Stimulated activated CD4-positive, alpha-beta T cell treated with anti-CD3 and anti-CD28 coated beads, Interleukin-4, amount 100 ng/mL, for 48 hours (primary cell): ENCODE results near the gene OR52A1.
"Not testable (repeated sequence)": the region's sequence is repeated elsewhere in the genome, so short reads cannot be mapped to it uniquely, and the experiment has no call there.

Experiments
- DNase-seq, 2 donors: peaks; one replicate each; pipeline ENCODE4 v3.0.0-alpha.2; 2020; ENCODE audit warnings: low read depth in 2 of 2

OR52A1 gene

DNA sequence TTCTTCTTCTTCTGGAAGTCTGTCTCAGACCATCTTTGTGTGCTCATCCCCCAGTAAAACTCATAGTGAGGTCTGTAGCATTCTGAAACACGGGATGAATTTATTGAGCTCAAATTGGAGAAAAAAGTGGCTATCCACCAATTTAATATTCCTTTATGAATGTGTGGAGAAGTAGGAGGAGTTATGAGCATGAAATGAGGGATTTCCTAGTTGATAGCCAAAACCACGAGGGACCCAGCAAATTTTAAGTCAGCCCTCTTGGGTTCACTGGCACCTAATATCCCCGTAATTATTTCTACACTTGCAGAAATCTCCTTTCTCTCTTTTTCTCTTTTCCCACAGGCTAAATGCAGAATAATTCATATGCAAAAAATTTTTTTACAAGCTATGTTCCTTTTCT, at the start of gene OR52A1:
TSS of gene OR52A1 (minus strand) at position 101 of the 400 bp plus-strand sequence. CDS start 2,388 bp downstream, outside the sequence.
- no peak for DNase-seq

DNA sequence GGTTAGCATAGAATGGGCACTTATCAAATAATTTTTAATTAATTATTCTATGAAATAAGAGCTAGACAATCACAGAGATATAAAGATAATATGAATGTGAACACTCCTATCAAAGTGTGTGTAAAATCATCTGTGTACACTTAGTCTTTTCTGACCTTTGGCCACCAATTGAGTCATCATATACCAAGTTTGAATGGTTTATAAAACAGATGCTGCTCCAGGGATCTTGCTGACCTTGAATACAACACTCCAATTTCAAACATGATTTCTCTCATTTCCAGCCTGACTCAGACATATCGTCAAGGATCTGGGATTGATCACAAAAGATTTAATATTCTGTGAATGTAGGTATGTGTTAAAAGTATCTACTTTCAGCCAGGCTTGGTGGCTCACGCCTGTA, 48.8 kb upstream of the OR52A1 start:
- no peak for DNase-seq

DNA sequence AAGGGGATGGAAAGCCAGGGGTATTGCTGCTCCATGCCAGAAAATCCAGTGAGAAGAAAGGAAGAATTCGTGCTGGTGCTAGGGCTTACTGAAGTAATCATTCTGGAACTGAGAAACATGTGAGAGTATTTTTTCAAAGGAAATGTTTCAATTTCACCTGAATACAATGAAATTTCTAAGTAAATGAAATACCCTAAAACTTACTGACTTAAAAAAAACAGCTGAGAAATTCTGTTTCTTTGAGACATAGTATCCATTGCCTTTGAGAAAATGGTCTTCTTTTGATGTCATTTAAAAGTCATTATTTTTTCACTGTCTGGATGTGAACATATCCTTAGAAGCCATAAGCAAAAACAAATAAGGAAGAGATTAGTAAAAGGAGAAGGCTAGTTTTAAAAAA, 46.0 kb upstream of the OR52A1 start, which contains the start of gene OR51V1:
TSS of gene OR51V1 (minus strand) at position 101 of the 400 bp plus-strand sequence. CDS start at position 101, 0 bp downstream.
- DNase-seq = no peak

- DNase-seq = no peak
These were observed 43.7 kb upstream of the OR52A1 start for GRCh38 chr11:5198285-5198684.

DNA sequence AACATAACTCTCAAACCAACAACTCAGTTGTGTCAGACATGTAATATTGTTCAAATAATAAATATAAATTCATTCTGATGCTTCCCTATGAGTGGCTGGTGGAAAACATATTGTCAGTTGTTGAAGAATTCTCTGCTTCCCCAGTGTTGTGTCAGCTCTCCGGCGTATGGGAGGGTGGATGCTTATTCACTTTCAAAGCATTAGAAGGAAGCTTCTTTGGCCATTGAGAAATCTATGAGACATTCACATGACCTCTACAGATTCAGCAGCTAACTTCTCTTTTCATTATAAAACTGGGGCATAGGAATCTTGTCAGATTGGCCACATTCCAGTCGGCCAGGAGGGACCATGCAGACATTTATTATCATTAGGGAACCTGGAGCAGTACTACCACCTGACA, 43.0 kb upstream of the OR52A1 start:
- DNase-seq = no peak

- no peak for DNase-seq
These were observed 42.2 kb upstream of the OR52A1 start for GRCh38 chr11:5196731-5197130.

GRCh38 chr11:5196067-5196466, 41.5 kb upstream of the OR52A1 start:
- no peak for DNase-seq

DNA sequence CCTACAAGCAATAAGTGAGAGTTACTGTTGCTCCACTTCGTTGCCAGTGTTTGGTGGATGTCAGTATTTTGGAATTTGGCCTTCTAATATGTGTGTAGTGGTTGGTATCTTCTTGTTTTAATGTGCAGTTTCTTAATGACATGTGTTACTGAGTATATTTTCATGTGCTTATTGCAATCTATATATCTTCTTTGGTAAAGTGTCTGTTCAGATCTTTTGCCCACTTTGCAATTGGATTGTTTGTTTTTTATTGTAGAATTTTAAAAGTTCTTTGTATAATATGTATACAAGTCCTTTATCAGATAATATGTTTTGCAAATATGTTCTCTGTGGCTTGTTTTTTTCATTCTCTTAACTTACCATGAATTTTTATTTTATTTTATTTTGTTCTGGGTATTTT, 38.2 kb upstream of the OR52A1 start:
- DNase-seq = no peak

DNA sequence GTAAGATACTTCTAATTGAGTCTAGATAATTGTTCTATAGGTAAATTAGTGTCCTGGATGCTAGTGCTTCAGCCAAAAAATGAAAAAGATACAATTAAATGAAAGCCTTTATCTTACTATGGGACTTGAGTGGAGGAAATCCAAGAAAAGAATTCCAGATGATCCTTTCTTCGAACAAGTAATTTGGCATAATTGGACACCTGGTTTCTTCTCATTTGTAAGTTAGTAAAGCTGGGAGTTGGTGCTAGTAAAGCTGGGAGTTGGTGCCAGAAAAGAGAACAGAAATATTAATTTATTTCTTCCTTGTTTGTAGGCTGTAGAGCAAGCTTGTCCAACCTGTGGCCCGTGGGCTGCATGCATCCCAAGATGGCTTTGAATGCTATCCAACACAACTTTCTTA, 33.6 kb upstream of the OR52A1 start:
- DNase-seq = no peak

GRCh38 chr11:5178046-5178837, 23.7 kb upstream of the OR52A1 start:
- DNase-seq = no peak

DNA sequence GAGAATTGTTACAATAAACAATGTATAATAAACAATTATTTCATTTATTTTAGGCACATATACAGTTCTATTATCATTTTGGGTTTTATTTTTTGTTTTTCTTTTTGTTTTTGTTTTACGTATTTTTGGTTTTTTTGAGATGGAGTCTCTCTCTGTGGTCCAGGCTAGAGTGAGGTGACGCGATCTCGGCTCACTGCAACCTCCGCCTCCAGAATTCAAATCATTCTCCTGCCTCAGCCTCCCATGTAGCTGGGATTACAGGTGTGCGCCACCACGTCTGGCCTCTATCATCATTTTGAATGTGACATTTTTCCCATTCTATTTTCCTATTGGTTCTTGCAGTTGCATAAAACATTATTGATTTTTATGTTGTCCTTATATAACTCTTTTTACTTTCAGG, 20.4 kb upstream of the OR52A1 start:
- no peak for DNase-seq

- no peak for DNase-seq
These were observed 17.3 kb upstream of the OR52A1 start for GRCh38 chr11:5171856-5172255.

GRCh38 chr11:5165898-5166297, 11.3 kb upstream of the OR52A1 start:
- not testable (repeated sequence) for DNase-seq

DNA sequence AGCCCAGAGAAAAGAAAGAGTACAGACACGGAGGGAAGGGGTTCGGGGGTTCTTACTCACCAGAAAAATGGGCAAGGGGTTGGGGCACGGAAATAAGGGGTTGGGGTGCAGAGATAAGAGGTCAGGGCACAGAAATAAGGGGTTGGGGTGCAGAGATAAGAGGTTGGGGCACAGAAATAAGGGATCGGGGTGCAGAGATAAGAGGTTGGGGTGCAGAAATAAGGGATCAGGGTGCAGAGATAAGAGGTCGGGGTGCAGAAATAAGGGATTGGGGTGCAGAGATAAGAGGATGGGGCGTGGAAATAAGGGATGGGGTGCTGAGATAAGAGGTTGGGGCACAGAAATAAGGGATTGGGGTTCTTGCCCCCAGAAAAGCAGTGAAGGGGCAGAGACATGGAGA, 10.2 kb upstream of the OR52A1 start:
- not testable (repeated sequence) for DNase-seq

DNA sequence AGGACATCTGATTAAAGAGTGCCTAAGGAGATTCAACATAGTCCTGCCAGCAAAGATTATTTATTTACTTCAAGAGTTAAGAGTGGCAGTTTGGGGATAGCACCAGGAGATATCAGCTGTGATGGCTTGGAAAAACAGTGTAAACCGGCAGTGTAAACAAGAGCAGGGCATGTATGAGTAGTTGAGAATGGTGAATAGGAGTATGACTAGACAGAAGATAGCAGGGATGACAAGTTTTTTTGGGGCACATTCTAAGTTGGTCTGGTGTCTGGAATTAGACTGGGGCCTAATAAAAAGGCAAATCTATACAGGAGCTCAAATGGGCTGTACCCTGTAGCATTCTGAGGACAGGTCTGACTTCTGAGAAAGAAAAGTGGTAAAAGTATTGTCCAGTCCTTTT, 6.5 kb upstream of the OR52A1 start:
- not testable (repeated sequence) for DNase-seq

- not testable (repeated sequence) for DNase-seq
These were observed 5.7 kb upstream of the OR52A1 start for GRCh38 chr11:5160217-5160616.

GRCh38 chr11:5159806-5160205, 5.2 kb upstream of the OR52A1 start:
- no peak for DNase-seq

DNA sequence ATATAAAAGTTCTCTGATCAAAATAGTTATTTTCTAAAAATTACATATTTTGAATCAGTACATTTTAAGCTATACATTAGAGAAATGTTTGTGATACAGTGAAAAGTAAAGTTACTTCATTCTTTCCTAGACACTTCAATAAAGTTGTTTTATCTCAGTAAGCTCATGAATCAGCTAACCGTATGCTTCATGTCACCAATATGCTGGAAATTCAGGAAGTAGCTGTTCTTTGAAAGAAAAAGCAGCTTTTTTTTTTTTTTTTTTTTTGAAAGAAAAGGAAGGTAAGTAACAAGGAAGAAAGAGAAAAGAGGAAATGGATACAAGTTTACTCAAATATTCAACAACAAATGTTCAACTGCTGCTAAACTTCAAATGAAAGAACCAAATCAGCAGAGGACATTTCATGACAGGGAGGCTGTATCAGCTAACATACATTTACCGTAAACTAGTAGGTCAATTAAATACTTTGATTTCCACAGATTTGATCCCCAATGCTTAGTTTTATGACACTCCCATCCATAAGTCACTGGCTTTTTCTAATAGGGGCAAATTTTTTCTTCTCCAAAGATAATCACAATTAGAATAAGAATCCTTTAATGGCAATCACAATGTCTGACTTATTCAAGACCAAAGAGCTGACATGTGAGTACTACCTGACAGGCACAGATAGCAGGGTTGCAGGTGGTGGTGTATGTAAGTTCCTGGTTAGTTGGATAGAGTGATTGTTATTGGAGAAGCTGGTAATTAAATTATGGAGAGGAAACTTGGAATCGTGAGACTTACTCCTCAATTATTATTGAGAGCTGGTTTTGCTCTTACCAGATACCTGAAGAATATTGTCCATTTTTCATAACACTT, 754 bp downstream of the OR52A1 start:
- no peak for DNase-seq

DNA sequence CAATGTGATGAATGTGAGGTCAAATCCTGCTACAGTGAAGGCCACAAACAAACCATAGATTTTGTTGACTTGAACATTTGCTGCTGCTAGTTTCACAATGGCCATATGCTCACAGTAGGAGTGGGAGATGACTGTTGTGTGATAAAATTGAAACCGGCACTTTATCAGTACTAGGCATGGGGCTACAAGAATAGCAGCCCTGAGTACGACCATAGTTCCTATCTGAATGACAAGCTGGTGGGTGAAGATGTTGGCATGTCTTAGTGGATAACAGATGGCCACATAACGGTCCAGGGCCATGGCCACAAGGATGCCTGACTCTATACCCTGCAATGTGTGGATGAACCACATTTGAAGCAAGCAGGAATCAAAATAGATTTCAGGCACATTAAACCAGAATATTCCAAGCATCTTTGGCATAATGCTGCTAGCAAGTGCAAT, 2.8 kb downstream of the OR52A1 start:
- DNase-seq = no peak

DNA sequence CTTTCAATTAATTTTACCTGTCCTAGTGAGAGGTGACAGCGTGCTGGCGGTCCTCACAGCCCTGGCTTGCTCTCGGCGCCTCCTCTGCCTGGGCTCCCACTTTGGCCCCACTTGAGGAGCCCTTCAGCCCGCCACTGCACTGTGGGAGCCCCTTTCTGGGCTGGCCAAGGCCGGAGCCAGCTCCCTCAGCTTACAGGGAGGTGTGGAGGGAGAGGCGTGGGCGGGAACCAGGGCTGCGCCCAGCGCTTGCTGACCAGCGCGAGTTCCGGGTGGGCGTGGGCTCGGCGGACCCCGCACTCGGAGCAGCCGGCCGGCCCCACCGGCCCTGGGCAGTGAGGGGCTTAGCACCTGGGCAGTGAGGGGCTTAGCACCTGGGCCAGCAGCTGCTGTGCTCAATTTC, 10.4 kb downstream of the OR52A1 start:
- DNase-seq = not testable (repeated sequence)

GRCh38 chr11:5137996-5138395, 16.6 kb downstream of the OR52A1 start, which contains the start of gene OR52A5:
Gene OR52A5 (minus strand): TSS chr11:5138356. CDS start chr11:5132642, 5,714 bp downstream.
- DNase-seq = no peak

GRCh38 chr11:5137014-5137413, 17.5 kb downstream of the OR52A1 start:
- DNase-seq = no peak

DNA sequence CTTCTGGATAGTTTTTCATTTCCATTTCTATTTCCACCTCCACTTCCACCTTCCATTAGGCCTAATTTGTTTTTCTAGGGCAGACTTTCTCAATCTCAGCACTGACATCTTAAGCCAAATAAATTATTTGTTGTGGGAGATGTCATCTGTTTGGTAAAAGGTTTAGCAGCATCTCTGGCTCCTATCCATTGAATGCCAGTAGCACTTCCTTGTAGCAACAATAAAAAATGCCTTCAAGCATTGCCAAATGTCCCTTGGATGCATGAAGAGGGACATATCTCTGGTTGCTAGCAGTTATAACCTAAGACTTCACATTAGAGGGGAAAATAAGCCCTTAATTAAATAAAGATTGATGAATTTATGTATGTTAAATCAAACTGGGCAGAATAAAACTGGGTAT, 18.3 kb downstream of the OR52A1 start:
- no peak for DNase-seq
